A549 (cell line): Measurements from ENCODE around the gene GABBR1.

Source experiments
- KDM5A ChIP-seq: fragments of 200-600 bp; sonication (generic); IDR thresholded peaks from 2 replicates; pipeline ENCODE4 v1.6.1; 2016; ENCODE audit warnings: antibody characterized with exemption, mild to moderate bottlenecking
- MAX ChIP-seq: IDR thresholded peaks from 2 replicates; pipeline ENCODE4 v1.6.1; 2012
- SMC3 ChIP-seq: fragments of >200 bp; sonication (Bioruptor Twin); formaldehyde crosslinking; IDR thresholded peaks from 3 replicates; pipeline ENCODE4 v1.6.1; 2018; ENCODE audit warnings: inconsistent platforms

DNA sequence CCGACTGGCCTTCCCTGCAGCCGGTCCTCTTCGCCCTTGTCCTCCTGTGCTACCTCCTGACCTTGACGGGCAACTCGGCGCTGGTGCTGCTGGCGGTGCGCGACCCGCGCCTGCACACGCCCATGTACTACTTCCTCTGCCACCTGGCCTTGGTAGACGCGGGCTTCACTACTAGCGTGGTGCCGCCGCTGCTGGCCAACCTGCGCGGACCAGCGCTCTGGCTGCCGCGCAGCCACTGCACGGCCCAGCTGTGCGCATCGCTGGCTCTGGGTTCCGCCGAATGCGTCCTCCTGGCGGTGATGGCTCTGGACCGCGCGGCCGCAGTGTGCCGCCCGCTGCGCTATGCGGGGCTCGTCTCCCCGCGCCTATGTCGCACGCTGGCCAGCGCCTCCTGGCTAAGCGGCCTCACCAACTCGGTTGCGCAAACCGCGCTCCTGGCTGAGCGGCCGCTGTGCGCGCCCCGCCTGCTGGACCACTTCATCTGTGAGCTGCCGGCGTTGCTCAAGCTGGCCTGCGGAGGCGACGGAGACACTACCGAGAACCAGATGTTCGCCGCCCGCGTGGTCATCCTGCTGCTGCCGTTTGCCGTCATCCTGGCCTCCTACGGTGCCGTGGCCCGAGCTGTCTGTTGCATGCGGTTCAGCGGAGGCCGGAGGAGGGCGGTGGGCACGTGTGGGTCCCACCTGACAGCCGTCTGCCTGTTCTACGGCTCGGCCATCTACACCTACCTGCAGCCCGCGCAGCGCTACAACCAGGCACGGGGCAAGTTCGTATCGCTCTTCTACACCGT is 79.5 kb downstream of the GABBR1 start:
- TF ChIP-seq SMC3 = no peak
- no peak for TF ChIP-seq MAX
- TF ChIP-seq KDM5A = no peak
